Lower leg skin (tissue), 4 donors: ENCODE measurements around the gene PHYHD1. TPM values are rescaled to one million over a fixed set of nuclear protein-coding genes. Genes with fewer than 3 reads are reported as not detected.
"Not testable (repeated sequence)": the region's sequence is repeated elsewhere in the genome, so short reads cannot be mapped to it uniquely, and the experiment has no call there.

Experiments used
- DNase-seq, 2 donors: peaks; one replicate each; pipeline ENCODE4 v3.0.0-alpha.2; 2019; ENCODE audit warnings: low spot score in 2 of 2
- H3K4me3 ChIP-seq: fragments of 200-600 bp; sonication (generic); 2 replicates; pipeline ENCODE4 v1.5.1; 2017; ENCODE audit warnings: mild to moderate bottlenecking, low read depth; ENCODE audit not compliant: poor library complexity, severe bottlenecking
- CTCF ChIP-seq, 3 donors: fragments of 450-650 bp; IDR thresholded peaks; one replicate each; pipeline ENCODE4 v1.5.1; 2016; ENCODE audit warnings: antibody characterized with exemption in 3 of 3, mild to moderate bottlenecking in 3 of 3, moderate library complexity in 2 of 3
- POLR2A ChIP-seq, 2 donors: fragments of 450-650 bp; IDR thresholded peaks; one replicate each; pipeline ENCODE4 v1.6.1; 2016 to 2017; ENCODE audit warnings: antibody characterized with exemption in 2 of 2, mild to moderate bottlenecking in 1 of 2, moderate library complexity in 1 of 2
- WGBS, 2 donors: methylation state at CpG; one replicate each; pipeline ENCODE4 v1.1.5; 2018; 5-methylcytosine and 5-hydroxymethylcytosine counted together
- intact Hi-C: fragments of 100-400 bp; cut with DNase I; formaldehyde crosslinking; loops from one replicate; pipeline ENCODE4 v1.15.0; 2023; ENCODE audit warnings: low total_unique reads
- total RNA-seq, 4 donors: library from RNA; depleted of rRNA; stranded (reverse); fragments of >200 nt; gene quantifications; one replicate each; pipeline ENCODE4 v1.1.0, GENCODE V29; 2016

The PHYHD1 gene
- total RNA-seq, 4 donors from 2014 or later = 31.3 to 60.2 (median 50.6) TPM

- DNase-seq = peak in 1 of 2 donors; percentile 78
- TF ChIP-seq CTCF (IDR thresholded peaks at IDR 0.05) (no peak), POLR2A (IDR thresholded peaks at IDR 0.05) (no peak)
- no peak overlapping the region for H3K4me3 ChIP-seq
- WGBS, 2 donors = 60 to 74% methylated on average over 13 to 14 of the region's 15 CpGs
- intact Hi-C loops = no loop called here
Measured at GRCh38 chr9:128940271-128940921, 19.6 kb downstream of the PHYHD1 start.

DNA sequence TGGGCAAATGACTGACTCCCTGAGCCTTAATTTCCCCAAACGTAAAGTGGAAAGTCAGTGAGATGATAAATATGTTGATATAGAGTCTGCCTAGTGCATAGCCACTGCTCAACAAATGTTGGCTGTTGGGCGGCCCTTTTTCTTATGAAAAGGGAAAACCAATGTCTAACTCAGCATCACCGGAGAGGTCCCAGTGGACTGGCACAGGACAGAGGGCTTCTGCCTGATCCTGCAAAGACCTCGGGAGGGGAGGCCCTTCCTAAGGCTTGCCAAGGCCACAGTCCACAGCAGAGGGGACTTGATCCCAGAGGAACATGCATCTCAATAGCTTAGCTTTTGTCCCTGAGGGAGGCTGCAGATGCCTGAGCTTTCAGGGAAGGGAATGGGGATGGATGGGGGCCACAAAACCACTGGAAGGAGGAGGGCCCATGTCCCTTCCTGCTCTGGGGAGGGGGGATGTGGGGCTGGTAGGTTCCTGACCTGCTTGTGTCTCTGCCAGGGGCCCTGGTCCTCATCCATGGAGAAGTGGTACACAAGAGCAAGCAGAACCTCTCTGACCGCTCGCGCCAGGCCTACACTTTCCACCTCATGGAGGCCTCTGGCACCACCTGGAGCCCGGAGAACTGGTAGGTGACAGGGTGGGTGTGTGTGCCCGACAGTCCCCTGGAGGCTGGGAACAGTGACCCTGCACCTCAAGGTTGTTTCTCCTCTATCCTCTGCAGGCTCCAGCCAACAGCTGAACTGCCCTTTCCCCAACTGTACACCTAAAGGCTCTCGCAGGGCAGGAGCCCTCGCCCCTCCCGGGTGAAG lies 20.4 kb downstream of the PHYHD1 start:
- H3K4me3 ChIP-seq = no peak overlapping the region
- WGBS, 2 donors = 87 to 89% methylated on average over 12 of the region's 12 CpGs
- intact Hi-C loops = no loop called here
- DNase-seq = peak in 1 of 2 donors; percentile 79
- TF ChIP-seq CTCF (IDR thresholded peaks at IDR 0.05) (no peak), POLR2A (IDR thresholded peaks at IDR 0.05) (no peak)

GRCh38 chr9:128943832-128944620 lies 23.2 kb downstream of the PHYHD1 start:
- H3K4me3 ChIP-seq = no peak overlapping the region
- peak in 1 of 2 donors; percentile 70 for DNase-seq
- 88 to 94% methylated on average over 7 of the region's 7 CpGs for WGBS, 2 donors
- no peak for TF ChIP-seq CTCF (IDR thresholded peaks at IDR 0.05)
- TF ChIP-seq POLR2A (IDR thresholded peaks at IDR 0.05) = no peak
- intact Hi-C loops = no loop called here

DNA sequence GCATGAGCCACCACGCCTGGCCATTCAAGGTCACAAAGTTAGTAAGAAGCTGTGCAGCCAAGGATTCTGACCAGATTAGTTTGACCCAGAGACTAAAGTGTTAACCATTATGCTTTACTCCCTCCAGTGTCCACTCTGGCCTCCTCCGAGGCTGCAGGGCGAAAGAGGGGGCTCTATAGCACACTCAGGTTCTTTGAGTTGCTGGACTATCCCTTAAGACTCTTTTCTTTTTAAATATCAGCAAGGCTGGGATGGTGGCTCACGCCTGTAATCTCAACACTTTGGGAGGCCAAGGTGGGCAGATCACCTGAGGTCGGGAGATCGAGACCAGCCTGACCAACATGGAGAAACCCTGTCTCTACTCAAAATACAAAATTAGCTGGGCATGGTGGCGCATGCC lies 24.2 kb downstream of the PHYHD1 start:
- peak in 1 of 2 donors; percentile 62 for DNase-seq
- intact Hi-C loops, H3K4me3 ChIP-seq: not testable (repeated sequence)
- WGBS, 2 donors = 87 to 92% methylated on average over 7 of the region's 7 CpGs

GRCh38 chr9:128945798-128946501 lies 25.2 kb downstream of the PHYHD1 start:
- intact Hi-C loops = no loop called here
- DNase-seq = peak in 1 of 2 donors; percentile 79
- 96 to 98% methylated on average over 19 of the region's 19 CpGs for WGBS, 2 donors
- H3K4me3 ChIP-seq = no peak overlapping the region
- TF ChIP-seq CTCF (IDR thresholded peaks at IDR 0.05) (no peak), POLR2A (IDR thresholded peaks at IDR 0.05) (no peak)
